Kidney (tissue), 14 donors: ENCODE results near the gene ADAM15. TPM values are rescaled to one million over a fixed set of nuclear protein-coding genes. Genes with fewer than 3 reads are reported as not detected.

Source experiments
- DNase-seq, 5 donors: peaks; one replicate each; pipeline ENCODE4 v3.0.0-alpha.2; 2013 to 2020
- FAIRE-seq: peaks from 2 replicates; lab custom pipeline; 2012; peaks lifted over from hg19 to GRCh38; lab: Jason Lieb, UNC
- H3K27ac ChIP-seq, 2 donors: one replicate each; pipeline ENCODE4 v1.7.0; 2013; ENCODE audit warnings: low read depth in 2 of 2, low read length in 2 of 2, inconsistent platforms in 1 of 2
- H3K27me3 ChIP-seq: one replicate; pipeline ENCODE4 v1.7.1; 2013; ENCODE audit warnings: low read length, inconsistent platforms; ENCODE audit not compliant: control insufficient read depth, insufficient read depth
- H3K36me3 ChIP-seq, 3 donors: one replicate each; pipeline versions ENCODE4 v1.7.0 to v1.7.1; 2013; ENCODE audit warnings: low read length in 3 of 3, control low read depth in 1 of 3, inconsistent platforms in 1 of 3; ENCODE audit not compliant: insufficient read depth in 3 of 3, control insufficient read depth in 2 of 3
- H3K4me1 ChIP-seq, 3 donors: one replicate each; pipeline versions ENCODE4 v1.7.0 to v1.7.1; 2013; ENCODE audit warnings: low read length in 3 of 3, inconsistent platforms in 1 of 3, low read depth in 1 of 3; ENCODE audit not compliant: control insufficient read depth in 2 of 3, insufficient read depth in 2 of 3
- H3K4me3 ChIP-seq, 3 donors: one replicate each; pipeline versions ENCODE4 v1.7.0 to v1.8.1; 2013; ENCODE audit warnings: low read length in 3 of 3, control low read depth in 1 of 3, inconsistent platforms in 1 of 3
- H3K9ac ChIP-seq, 3 donors: one replicate each; pipeline versions ENCODE4 v1.7.0 to v1.7.1; 2013; ENCODE audit warnings: low read length in 3 of 3, control low read depth in 1 of 3, inconsistent platforms in 1 of 3
- H3K9me3 ChIP-seq, 3 donors: one replicate each; pipeline versions ENCODE4 v1.7.0 to v1.7.1; 2013; ENCODE audit warnings: low read length in 3 of 3, control low read depth in 1 of 3, inconsistent platforms in 1 of 3; ENCODE audit not compliant: control insufficient read depth in 2 of 3, insufficient read depth in 1 of 3
- intact Hi-C: fragments of 100-400 bp; cut with DNase I; formaldehyde crosslinking; loops from one replicate; pipeline ENCODE4 v1.11.1; 2022
- polyA plus RNA-seq: library from polyadenylated mRNA; stranded (reverse); fragments of 350-450 nt; fragmentation: Illumina TruSeq; extraction: RNeasy Lipid Tissue Mini Kit (QIAGEN cat#74804); gene quantifications from one replicate; pipeline ENCODE4 v1.2.3, GENCODE V29; 2014; ENCODE audit warnings: low read depth, low replicate concordance; ENCODE audit not compliant: insufficient read depth
- total RNA-seq: library from RNA; stranded (reverse); fragmentation: NEBNext Ultra II Directional; extraction: Animal tissue kit (Norgen Biotek cat#: 25700); gene quantifications from one replicate; pipeline ENCODE4 v1.2.1, GENCODE V29; 2021
- TF ChIP-seq, protein P1 (sequence below): IDR thresholded peaks from 3 replicates; pipeline ENCODE4 v1.5.1; 2012; ENCODE audit warnings: mild to moderate bottlenecking, moderate library complexity, borderline replicate concordance; ENCODE audit not compliant: insufficient read depth; ENCODE audit errors: extremely low read depth
- donor health status: control.
- donor health status: control.
- donor health status: control.
- donor health status: control.
- donor health status: control.
- donor health status: DM: yes; HTN: yes; CAD: no.
- donor health status: Normal renal cell carcinoma (clear cell type).

ADAM15 gene
- total and polyA plus RNA-seq, 2 donors from 2014 or later, result 68.4 to 152 TPM

- peak overlapping the region in 1 of 2 donors; percentile 57 for H3K27ac ChIP-seq
- H3K4me1 ChIP-seq, result peaks cover 0 to 46% (median 29%) of the 10 kb centered on the region in 3 donors
- no peak overlapping the region for H3K9ac ChIP-seq
Measured at GRCh38 chr1:155011004-155011416, 40.1 kb upstream of the ADAM15 start.

DNA sequence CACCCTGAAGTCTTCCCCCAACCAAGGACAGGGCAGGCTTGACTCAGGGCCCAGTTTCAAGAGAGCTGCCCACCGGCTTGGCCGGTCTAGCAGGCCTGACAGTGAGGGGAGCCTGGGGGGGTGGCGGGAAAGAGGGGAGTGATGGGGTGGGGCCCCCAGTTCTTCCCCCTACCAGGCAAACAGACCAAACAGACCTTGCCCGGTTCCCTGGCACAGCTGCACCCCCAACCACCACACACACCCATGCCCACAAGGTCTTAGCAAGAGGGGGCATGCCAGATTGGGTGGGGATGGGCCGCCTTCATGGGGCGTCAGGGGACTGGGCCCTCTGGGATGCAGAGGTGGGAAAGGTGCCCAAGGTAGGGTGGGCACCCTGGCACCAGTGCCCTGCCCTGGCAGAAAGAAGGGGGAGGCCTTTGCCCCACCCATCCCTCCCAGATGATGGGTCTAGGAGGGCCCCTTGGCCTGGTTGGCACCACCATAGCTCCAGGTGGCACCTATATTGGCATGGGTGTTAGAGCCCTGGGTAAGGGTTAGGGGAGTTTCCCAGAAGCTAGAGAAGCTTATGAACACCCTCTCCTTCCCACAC is 39.6 kb upstream of the ADAM15 start:
- H3K4me1 ChIP-seq, result peaks cover 0 to 41% (median 24%) of the 10 kb centered on the region in 3 donors
- H3K36me3 ChIP-seq, result no peaks in the 10 kb centered on the region
- FAIRE-seq, result no peak
- DNase-seq, result peak in 1 of 5 donors; percentile 72
- H3K27ac ChIP-seq, result peak overlapping the region in 1 of 2 donors; percentile 57
- no peak overlapping the region for H3K4me3 ChIP-seq
- no peaks in the 10 kb centered on the region for H3K9me3 ChIP-seq
- H3K27me3 ChIP-seq, result no peaks in the 10 kb centered on the region
- no peak overlapping the region for H3K9ac ChIP-seq
- TF ChIP-seq, protein P1, sequence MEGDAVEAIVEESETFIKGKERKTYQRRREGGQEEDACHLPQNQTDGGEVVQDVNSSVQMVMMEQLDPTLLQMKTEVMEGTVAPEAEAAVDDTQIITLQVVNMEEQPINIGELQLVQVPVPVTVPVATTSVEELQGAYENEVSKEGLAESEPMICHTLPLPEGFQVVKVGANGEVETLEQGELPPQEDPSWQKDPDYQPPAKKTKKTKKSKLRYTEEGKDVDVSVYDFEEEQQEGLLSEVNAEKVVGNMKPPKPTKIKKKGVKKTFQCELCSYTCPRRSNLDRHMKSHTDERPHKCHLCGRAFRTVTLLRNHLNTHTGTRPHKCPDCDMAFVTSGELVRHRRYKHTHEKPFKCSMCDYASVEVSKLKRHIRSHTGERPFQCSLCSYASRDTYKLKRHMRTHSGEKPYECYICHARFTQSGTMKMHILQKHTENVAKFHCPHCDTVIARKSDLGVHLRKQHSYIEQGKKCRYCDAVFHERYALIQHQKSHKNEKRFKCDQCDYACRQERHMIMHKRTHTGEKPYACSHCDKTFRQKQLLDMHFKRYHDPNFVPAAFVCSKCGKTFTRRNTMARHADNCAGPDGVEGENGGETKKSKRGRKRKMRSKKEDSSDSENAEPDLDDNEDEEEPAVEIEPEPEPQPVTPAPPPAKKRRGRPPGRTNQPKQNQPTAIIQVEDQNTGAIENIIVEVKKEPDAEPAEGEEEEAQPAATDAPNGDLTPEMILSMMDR, result no peak
- intact Hi-C loops, result no loop called here

More at GRCh38 chr1:155011004-155011416, 40.1 kb upstream of the ADAM15 start:
- H3K4me3 ChIP-seq, result no peak overlapping the region
- no peak for FAIRE-seq
- H3K9me3 ChIP-seq, result no peaks in the 10 kb centered on the region
- TF ChIP-seq, protein P1, result no peak
- intact Hi-C loops, result no loop called here
- H3K36me3 ChIP-seq, result no peaks in the 10 kb centered on the region
- DNase-seq, result no peak
- H3K27me3 ChIP-seq, result no peaks in the 10 kb centered on the region

DNA sequence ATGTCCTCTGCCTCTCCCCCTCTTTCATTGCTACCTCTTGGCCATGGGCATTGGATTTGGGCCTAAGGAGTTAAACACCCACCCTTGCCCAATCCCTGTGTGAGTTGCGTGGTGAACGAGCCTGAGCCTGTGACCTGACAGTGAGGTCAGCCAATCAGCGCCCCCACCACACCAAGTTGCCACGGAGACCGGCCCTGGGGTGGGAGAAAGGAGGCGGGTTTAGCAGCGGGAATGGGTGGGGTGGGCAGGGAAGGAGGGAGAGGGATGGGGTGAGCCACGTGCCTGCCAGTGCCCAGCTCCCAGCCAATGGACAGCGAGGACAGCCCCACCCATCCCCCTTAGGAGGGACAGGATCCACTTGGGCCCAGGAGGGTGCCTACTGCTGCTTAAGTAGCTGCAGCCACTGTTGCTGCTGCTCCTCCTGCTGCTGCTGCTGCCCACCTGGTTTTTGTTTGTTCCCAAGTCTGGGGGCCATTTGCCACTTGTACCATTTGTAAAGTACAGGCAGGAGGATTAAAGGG is 39.0 kb upstream of the ADAM15 start:
- intact Hi-C loops, result no loop called here
- H3K4me1 ChIP-seq, result peaks cover 0 to 40% (median 18%) of the 10 kb centered on the region in 3 donors
- H3K9ac ChIP-seq, result peak overlapping the region in 1 of 3 donors; percentile 40
- H3K27me3 ChIP-seq, result no peaks in the 10 kb centered on the region
- TF ChIP-seq, protein P1, result no peak
- H3K36me3 ChIP-seq, result no peaks in the 10 kb centered on the region
- H3K27ac ChIP-seq, result peak overlapping the region; percentile 28 to 63
- no peak for FAIRE-seq
- H3K4me3 ChIP-seq, result no peak overlapping the region
- H3K9me3 ChIP-seq, result no peaks in the 10 kb centered on the region
- peak; percentile 52 to 95 (median 62) for DNase-seq
